ENCODE results near the gene ALKBH8. TPM values are rescaled to one million over a fixed set of nuclear protein-coding genes. Genes with fewer than 3 reads are reported as not detected.

The ALKBH8 gene
- total RNA-seq = 2.8 and 4.1 TPM in 2 replicates

DNA sequence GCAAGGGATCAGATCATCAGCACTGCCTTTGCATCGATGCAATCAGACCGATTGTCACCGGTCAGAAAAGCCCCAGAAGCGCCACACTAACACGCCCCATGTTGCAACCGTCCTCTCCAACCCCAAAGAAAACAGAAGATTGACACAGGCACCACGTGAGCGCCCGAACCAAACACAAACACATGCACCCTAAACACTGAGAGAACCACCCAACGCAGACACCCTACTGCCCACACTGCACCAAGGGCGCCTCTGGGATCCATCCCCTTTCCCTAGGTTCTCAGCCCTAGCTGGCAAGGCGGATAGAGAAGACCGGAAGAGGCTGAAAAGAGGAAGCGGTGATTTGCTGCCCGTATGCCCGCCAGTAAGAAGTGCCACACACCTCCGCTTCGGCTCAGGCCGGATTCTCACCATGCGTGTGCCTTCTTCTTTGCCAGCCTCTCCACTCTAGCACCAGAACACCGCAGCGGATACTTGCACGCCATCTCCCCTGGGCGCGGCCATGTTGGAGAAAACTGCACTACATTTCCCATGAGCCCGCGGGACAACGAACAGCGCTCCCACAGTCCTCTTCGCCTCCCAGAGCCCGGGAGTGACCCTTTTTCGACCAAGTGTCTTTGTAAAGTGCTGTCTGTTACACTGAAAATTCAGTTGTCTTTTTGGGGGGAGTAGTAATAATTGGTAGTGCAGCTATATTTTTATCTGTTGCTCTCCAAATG is at the start of gene ALKBH8:
Gene ALKBH8 (minus strand): TSS at position 517 of the 719 bp plus-strand sequence. CDS start 4,842 bp downstream, outside the sequence.

GRCh38 chr11:107590460-107591377 is 25.2 kb upstream of the ALKBH8 start, which contains the start of gene ELMOD1:
ELMOD1 (plus strand) TSS chr11:107591147; CDS start chr11:107618190, 27,043 bp downstream.

DNA sequence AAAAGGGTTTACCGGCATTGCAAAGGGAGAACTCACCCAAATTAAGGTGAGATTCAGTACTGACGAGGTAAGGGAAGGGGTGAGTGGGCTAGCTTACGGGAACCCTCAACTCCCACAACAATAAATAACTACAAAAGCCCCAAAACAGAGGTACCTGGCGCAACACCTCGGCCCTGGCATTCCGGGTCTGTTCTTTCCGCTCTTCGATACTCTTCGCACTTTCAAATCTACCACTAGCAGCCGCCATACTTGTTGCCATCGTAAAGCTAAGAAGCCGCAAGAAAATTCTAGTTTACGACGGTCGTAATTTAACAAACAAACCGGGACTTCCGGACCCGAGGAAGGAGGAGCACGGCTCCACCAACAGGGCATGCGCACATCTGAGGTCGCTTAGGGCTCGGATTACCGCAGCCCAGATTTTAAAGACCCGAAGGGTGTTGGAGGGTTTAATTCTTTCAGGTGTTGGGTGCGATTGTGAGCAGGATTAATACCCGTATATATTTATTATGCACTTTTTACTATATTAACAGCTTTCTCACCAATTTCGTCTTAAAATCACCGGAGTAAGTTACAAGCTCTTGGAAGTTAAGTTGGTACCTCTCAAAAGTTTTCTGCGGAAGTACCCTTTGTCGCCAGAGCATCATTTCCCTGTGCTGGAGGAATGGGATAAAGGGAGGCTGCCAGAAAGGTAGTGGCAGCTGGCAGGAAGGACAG is 107.8 kb downstream of the ALKBH8 start, which contains the start of gene CWF19L2:
Gene CWF19L2 (minus strand): TSS at position 268 of the 714 bp plus-strand sequence. CDS start 9 bp downstream, at position 259.

Other genes starting within 250 kb of the ALKBH8 start
- gene CWF19L2, start 107.9 kb downstream of the ALKBH8 start, total RNA-seq = 2.8 and 3.0 TPM in 2 replicates
- gene ELMOD1, start 25.4 kb upstream of the ALKBH8 start, total RNA-seq = not detected in 2 replicates
- 0.16 and 0.38 TPM in 2 replicates for gene SLN, start 146.3 kb upstream of the ALKBH8 start, total RNA-seq

Data from mesangial cell (primary cell).